ENCODE data around the gene MRRF.

The MRRF gene

GRCh38 chr9:122281368-122281767 is 16.7 kb downstream of the MRRF start:
- Mint-ChIP-seq H3K4me3 (no peak overlapping the region), H3K27me3 (no peaks in the 10 kb centered on the region), H3K36me3 (ENCODE audit: low read depth) (peaks cover 95% of the 10 kb centered on the region), H3K27ac (no peak overlapping the region), H3K9me3 (peaks cover 4% of the 10 kb centered on the region), H3K4me1 (ENCODE audit: low read depth) (peaks cover 9% of the 10 kb centered on the region)
- no peak for DNase-seq

GRCh38 chr9:122286764-122287163 is 22.1 kb downstream of the MRRF start:
- no peaks in the 10 kb centered on the region for H3K9me3 Mint-ChIP-seq
- no peak overlapping the region for H3K27ac Mint-ChIP-seq
- peaks cover 95% of the 10 kb centered on the region for H3K36me3 Mint-ChIP-seq (ENCODE audit: low read depth)
- no peaks in the 10 kb centered on the region for H3K27me3 Mint-ChIP-seq
- peaks cover 22% of the 10 kb centered on the region for H3K4me1 Mint-ChIP-seq (ENCODE audit: low read depth)
- DNase-seq: no peak
- H3K4me3 Mint-ChIP-seq: no peak overlapping the region

- peaks cover 94% of the 10 kb centered on the region for H3K36me3 Mint-ChIP-seq (ENCODE audit: low read depth)
- no peak for DNase-seq
- H3K9me3 Mint-ChIP-seq: no peaks in the 10 kb centered on the region
- no peak overlapping the region for H3K27ac Mint-ChIP-seq
- H3K4me1 Mint-ChIP-seq (ENCODE audit: low read depth): peaks cover 22% of the 10 kb centered on the region
- H3K27me3 Mint-ChIP-seq: no peaks in the 10 kb centered on the region
- H3K4me3 Mint-ChIP-seq: no peak overlapping the region
Observed at GRCh38 chr9:122287214-122287720, 22.6 kb downstream of the MRRF start.

GRCh38 chr9:122291458-122291857 is 26.8 kb downstream of the MRRF start:
- Mint-ChIP-seq H3K9me3 (no peaks in the 10 kb centered on the region), H3K4me3 (no peak overlapping the region), H3K27ac (no peak overlapping the region), H3K36me3 (ENCODE audit: low read depth) (peaks cover 94% of the 10 kb centered on the region), H3K4me1 (ENCODE audit: low read depth) (peaks cover 19% of the 10 kb centered on the region), H3K27me3 (no peaks in the 10 kb centered on the region)
- DNase-seq: no peak

DNA sequence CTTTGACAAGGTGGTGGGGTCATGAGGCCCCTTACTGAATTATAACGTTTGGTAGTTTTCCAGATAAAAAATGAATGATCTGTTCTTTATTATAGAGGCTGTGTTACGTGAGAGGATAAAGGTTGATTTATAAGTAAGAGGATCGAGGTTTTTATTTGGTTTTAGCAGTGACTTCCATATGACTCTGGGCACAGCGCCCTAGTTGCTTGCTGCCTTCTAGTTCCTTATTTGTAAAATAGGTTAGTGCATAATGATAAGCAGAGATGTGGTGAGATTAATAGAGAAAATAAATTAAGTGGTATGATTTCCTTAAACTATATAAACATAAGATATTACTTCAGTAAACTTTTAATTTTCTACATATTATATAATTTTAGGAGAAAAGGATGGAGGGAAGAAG is 29.8 kb downstream of the MRRF start:
- H3K4me3 Mint-ChIP-seq: no peak overlapping the region
- no peak overlapping the region for H3K27ac Mint-ChIP-seq
- H3K4me1 Mint-ChIP-seq (ENCODE audit: low read depth): peaks cover 4% of the 10 kb centered on the region
- H3K27me3 Mint-ChIP-seq: no peaks in the 10 kb centered on the region
- no peak for DNase-seq
- peaks cover 89% of the 10 kb centered on the region for H3K36me3 Mint-ChIP-seq (ENCODE audit: low read depth)
- no peaks in the 10 kb centered on the region for H3K9me3 Mint-ChIP-seq

DNA sequence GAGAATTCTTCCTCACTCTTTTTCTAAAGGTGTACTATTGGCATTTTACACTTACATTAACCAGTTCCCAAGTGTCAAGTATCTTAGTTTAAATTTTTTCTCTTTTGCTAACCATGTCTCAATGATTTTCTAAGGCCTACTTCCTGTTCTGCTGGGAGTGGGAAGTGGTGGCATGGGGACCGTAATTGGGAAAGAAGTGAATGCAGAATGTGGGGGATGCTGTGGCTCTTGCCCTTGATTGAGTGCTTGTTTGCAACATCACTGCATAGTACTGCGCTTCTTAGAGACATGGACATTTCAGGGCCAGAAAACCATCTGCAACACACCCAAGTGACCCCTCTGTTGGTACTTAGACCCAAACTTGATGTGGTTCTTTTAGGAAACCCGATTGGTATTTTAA is 32.8 kb downstream of the MRRF start:
- H3K27me3 Mint-ChIP-seq: no peaks in the 10 kb centered on the region
- no peaks in the 10 kb centered on the region for H3K4me1 Mint-ChIP-seq (ENCODE audit: low read depth)
- H3K4me3 Mint-ChIP-seq: no peak overlapping the region
- no peak for DNase-seq
- H3K36me3 Mint-ChIP-seq (ENCODE audit: low read depth): peaks cover 90% of the 10 kb centered on the region
- no peaks in the 10 kb centered on the region for H3K9me3 Mint-ChIP-seq
- no peak overlapping the region for H3K27ac Mint-ChIP-seq

DNA sequence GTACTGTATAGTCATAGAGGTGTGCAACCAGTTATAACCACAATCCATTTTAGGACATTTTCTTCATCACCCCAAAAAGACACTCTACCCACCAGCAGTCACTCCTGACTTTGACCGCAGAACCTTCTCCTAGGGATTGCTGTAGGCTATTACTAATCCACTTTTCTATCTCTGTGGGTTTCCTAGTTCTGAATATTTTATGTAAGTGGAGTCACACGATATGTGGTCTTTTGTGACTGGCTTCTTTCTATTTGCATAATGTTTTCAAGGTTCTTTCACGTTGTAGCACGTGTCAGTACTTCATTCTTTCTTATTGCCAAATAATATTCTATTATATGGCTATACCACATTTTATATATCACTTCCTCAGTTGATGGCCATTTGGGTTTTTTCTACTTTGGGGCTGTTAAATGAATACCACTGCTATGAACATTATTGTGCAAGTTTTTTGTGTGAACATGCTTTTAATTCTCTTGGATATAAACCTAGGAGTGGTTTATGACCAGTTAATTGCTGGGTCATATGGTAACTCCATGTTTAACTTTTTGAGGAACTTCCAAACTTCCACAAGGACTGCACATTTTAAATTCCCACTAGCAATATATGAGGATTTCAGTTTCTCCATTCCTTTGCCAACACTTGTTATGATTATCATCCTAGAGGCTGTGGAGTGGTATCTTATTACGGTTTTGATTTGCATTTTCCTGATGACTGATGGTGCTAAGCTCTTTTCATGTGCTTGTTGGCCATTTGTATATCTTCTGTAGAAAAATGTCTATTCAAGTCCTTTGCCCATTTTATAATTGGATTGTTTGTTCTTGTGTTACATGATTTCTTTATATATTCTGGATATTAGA is 37.8 kb downstream of the MRRF start:
- no peaks in the 10 kb centered on the region for H3K9me3 Mint-ChIP-seq
- H3K4me3 Mint-ChIP-seq: no peak overlapping the region
- no peaks in the 10 kb centered on the region for H3K4me1 Mint-ChIP-seq (ENCODE audit: low read depth)
- no peak for DNase-seq
- no peak overlapping the region for H3K27ac Mint-ChIP-seq
- H3K27me3 Mint-ChIP-seq: no peaks in the 10 kb centered on the region
- H3K36me3 Mint-ChIP-seq (ENCODE audit: low read depth): peaks cover 91% of the 10 kb centered on the region

DNA sequence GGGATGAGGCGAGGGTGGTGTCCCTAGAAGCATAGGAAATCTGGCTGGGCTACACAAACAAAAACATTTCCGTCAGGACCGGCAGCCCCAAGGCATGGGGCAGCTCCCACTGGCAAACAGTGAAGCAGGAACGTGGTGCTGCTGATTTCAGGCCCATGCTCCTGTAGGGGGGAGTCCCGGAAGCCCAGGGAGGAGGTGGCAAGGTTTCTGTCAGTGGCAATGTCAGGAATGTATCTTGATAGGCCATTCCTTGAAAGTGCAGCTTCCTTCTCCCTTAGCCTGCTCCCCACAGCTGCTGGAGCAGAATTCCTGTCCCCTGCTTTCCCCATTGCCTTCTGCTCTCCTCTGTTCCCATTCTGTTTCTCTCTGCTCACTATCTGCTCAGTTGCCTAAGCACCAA is 42.4 kb downstream of the MRRF start:
- Mint-ChIP-seq H3K4me1 (ENCODE audit: low read depth) (no peaks in the 10 kb centered on the region), H3K9me3 (no peaks in the 10 kb centered on the region), H3K27ac (peak overlapping the region; percentile 5), H3K4me3 (no peak overlapping the region), H3K36me3 (ENCODE audit: low read depth) (peaks cover 86% of the 10 kb centered on the region), H3K27me3 (no peaks in the 10 kb centered on the region)
- DNase-seq: no peak

- no peak for DNase-seq
- peaks cover 86% of the 10 kb centered on the region for H3K36me3 Mint-ChIP-seq (ENCODE audit: low read depth)
- no peaks in the 10 kb centered on the region for H3K9me3 Mint-ChIP-seq
- H3K4me1 Mint-ChIP-seq (ENCODE audit: low read depth): no peaks in the 10 kb centered on the region
- H3K27me3 Mint-ChIP-seq: no peaks in the 10 kb centered on the region
- H3K4me3 Mint-ChIP-seq: no peak overlapping the region
- H3K27ac Mint-ChIP-seq: no peak overlapping the region
Observed at GRCh38 chr9:122307925-122308324, 43.2 kb downstream of the MRRF start.

GRCh38 chr9:122309861-122310260 is 45.2 kb downstream of the MRRF start:
- Mint-ChIP-seq H3K36me3 (ENCODE audit: low read depth) (peaks cover 88% of the 10 kb centered on the region), H3K9me3 (no peaks in the 10 kb centered on the region), H3K27ac (no peak overlapping the region), H3K4me3 (no peak overlapping the region), H3K27me3 (no peaks in the 10 kb centered on the region), H3K4me1 (ENCODE audit: low read depth) (no peaks in the 10 kb centered on the region)
- no peak for DNase-seq

GRCh38 chr9:122314165-122314564 is 49.5 kb downstream of the MRRF start:
- no peak overlapping the region for H3K27ac Mint-ChIP-seq
- peaks cover 87% of the 10 kb centered on the region for H3K36me3 Mint-ChIP-seq (ENCODE audit: low read depth)
- H3K4me1 Mint-ChIP-seq (ENCODE audit: low read depth): no peaks in the 10 kb centered on the region
- no peaks in the 10 kb centered on the region for H3K27me3 Mint-ChIP-seq
- DNase-seq: no peak
- H3K9me3 Mint-ChIP-seq: no peaks in the 10 kb centered on the region
- H3K4me3 Mint-ChIP-seq: no peak overlapping the region

DNA sequence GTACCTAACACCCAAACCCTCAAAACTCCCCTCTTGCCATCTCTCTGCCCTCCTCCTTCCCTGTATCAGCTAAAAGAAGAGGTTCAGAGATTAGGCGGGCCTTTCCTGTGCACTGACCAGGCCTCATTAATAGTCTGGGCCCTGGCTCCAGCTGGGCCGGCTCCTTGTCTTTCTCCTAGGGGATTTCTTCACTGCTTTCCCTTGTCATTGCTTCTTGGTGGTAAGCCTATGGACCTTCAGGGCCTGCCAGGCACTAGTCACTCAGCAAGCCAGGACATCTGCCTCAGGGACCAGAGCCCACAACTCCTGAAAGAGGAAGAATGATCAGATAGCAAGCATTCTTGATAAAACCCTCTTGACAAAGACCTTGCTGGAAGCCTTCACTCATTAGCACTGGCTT is 50.9 kb downstream of the MRRF start:
- Mint-ChIP-seq H3K4me1 (ENCODE audit: low read depth) (peaks cover 2% of the 10 kb centered on the region), H3K27me3 (no peaks in the 10 kb centered on the region), H3K36me3 (ENCODE audit: low read depth) (peaks cover 85% of the 10 kb centered on the region), H3K27ac (no peak overlapping the region), H3K9me3 (no peaks in the 10 kb centered on the region), H3K4me3 (no peak overlapping the region)
- DNase-seq: no peak

DNA sequence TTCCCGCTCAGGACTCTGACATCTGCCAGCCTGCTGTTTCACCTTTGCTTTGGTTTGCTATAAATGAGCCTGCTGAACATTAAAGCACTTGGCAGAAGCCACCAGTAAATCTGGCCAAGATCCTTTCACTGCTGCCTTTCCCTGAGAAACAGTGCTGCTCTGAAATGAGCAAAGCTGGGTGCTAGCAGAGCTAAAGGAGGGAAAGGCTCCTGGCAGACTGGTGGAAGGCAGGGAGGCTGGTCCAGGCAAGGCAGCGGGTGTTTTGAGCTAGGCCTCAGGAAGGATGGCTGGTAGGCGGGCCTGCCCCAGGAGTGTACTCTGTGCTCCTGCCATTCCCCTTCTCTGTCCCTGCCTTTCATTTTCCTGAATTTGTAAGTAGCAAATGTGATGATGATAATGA is 53.6 kb downstream of the MRRF start:
- Mint-ChIP-seq H3K9me3 (no peaks in the 10 kb centered on the region), H3K27me3 (no peaks in the 10 kb centered on the region), H3K4me3 (no peak overlapping the region), H3K36me3 (ENCODE audit: low read depth) (peaks cover 82% of the 10 kb centered on the region), H3K27ac (no peak overlapping the region), H3K4me1 (ENCODE audit: low read depth) (peaks cover 2% of the 10 kb centered on the region)
- DNase-seq: no peak

- Mint-ChIP-seq H3K4me3 (no peak overlapping the region), H3K4me1 (ENCODE audit: low read depth) (peaks cover 7% of the 10 kb centered on the region), H3K27me3 (no peaks in the 10 kb centered on the region), H3K36me3 (ENCODE audit: low read depth) (peaks cover 83% of the 10 kb centered on the region), H3K9me3 (no peaks in the 10 kb centered on the region), H3K27ac (peak overlapping the region; percentile 47)
- DNase-seq: no peak
Observed at GRCh38 chr9:122320413-122320881, 55.8 kb downstream of the MRRF start.

- H3K27ac Mint-ChIP-seq: no peak overlapping the region
- H3K27me3 Mint-ChIP-seq: no peaks in the 10 kb centered on the region
- DNase-seq: no peak
- peaks cover 87% of the 10 kb centered on the region for H3K36me3 Mint-ChIP-seq (ENCODE audit: low read depth)
- H3K9me3 Mint-ChIP-seq: no peaks in the 10 kb centered on the region
- no peak overlapping the region for H3K4me3 Mint-ChIP-seq
- H3K4me1 Mint-ChIP-seq (ENCODE audit: low read depth): peaks cover 10% of the 10 kb centered on the region
Observed at GRCh38 chr9:122322553-122322952, 57.9 kb downstream of the MRRF start.

Measured in activated T-cell treated with anti-CD3 and anti-CD28 coated beads, Interleukin-2, amount 50 U/mL, for 24 hours (primary cell).